Panc1 (cell line): ENCODE results near the gene DLGAP1. TPM values are rescaled to one million over a fixed set of nuclear protein-coding genes. Genes with fewer than 3 reads are reported as not detected.

ENCODE experiments used
- ATAC-seq: fragments of 200-7000 bp; cut with Tn5 transposase; 2 replicates; pipeline ENCODE4 v1.9.1; 2020; ENCODE audit warnings: mild to moderate bottlenecking, moderate library complexity
- BruUV-seq: library from RNA; stranded (reverse); fragments of 400-500 nt; replicated peaks from 2 replicates; lab custom pipeline; 2021; lab: Mats Ljungman, UMichigan
- CTCF ChIA-PET: fragments of 300-600 bp; sonication (Branson Sonifier 250); formaldehyde crosslinking; loops from one replicate; lab custom pipeline; 2022; ENCODE audit warnings: antibody characterized with exemption; lab: Charles Lee
- POLR2A ChIA-PET: fragments of 300-600 bp; sonication (Branson Sonifier 250); formaldehyde crosslinking; loops from one replicate; lab custom pipeline; 2022; ENCODE audit warnings: antibody characterized with exemption; lab: Charles Lee
- DNase-seq: peaks from one replicate; pipeline ENCODE4 v3.0.0-alpha.2; 2010; ENCODE audit warnings: low read depth, low spot score
- H3K27ac ChIP-seq: 2 replicates; pipeline ENCODE4 v1.5.1; 2011; ENCODE audit warnings: mild to moderate bottlenecking, low read length, inconsistent platforms
- H3K27me3 ChIP-seq: fragments of 200-500 bp; sonication (Bioruptor generic); 2 replicates; pipeline ENCODE4 v1.6.0; 2014; ENCODE audit warnings: low read length, inconsistent platforms; ENCODE audit not compliant: control insufficient read depth, insufficient read depth
- H3K36me3 ChIP-seq: fragments of 200-500 bp; sonication (Bioruptor generic); 2 replicates; pipeline ENCODE4 v1.5.1; 2014; ENCODE audit warnings: inconsistent platforms, mild to moderate bottlenecking, low read length, moderate library complexity; ENCODE audit not compliant: control insufficient read depth, insufficient read depth
- H3K4me1 ChIP-seq: 2 replicates; pipeline ENCODE4 v1.5.1; 2011; ENCODE audit warnings: inconsistent platforms, mild to moderate bottlenecking, low read length, moderate library complexity; ENCODE audit not compliant: control insufficient read depth, insufficient read depth
- H3K4me3 ChIP-seq, 2 experiments: 2 replicates each; pipeline ENCODE4 v1.5.1; 2011 to 2012; ENCODE audit warnings: low read depth in 2 of 2, low read length in 2 of 2, mild to moderate bottlenecking in 2 of 2, inconsistent platforms in 1 of 2, moderate library complexity in 1 of 2
- H3K9me3 ChIP-seq: fragments of 200-500 bp; sonication (Bioruptor generic); 2 replicates; pipeline ENCODE4 v1.5.1; 2014; ENCODE audit warnings: low read depth, mild to moderate bottlenecking, inconsistent platforms, low read length, moderate library complexity; ENCODE audit not compliant: control insufficient read depth, insufficient read depth
- CTCF ChIP-seq: fragments of 450-650 bp; IDR thresholded peaks from 2 replicates; pipeline ENCODE4 v1.5.1; 2017; ENCODE audit warnings: mild to moderate bottlenecking
- POLR2AphosphoS5 ChIP-seq: IDR thresholded peaks from 2 replicates; pipeline ENCODE4 v1.6.1; 2012; ENCODE audit warnings: mild to moderate bottlenecking, low read depth, low read length, moderate library complexity
- REST ChIP-seq, 2 experiments: IDR thresholded peaks; 2 replicates each; pipeline ENCODE4 v1.6.1; 2011 to 2012; ENCODE audit warnings: low read depth in 2 of 2, control low read depth in 1 of 2, low read length in 1 of 2, mild to moderate bottlenecking in 1 of 2, moderate library complexity in 1 of 2; ENCODE audit not compliant: insufficient read depth in 1 of 2
- SIN3A ChIP-seq: IDR thresholded peaks from 2 replicates; pipeline ENCODE4 v1.6.1; 2012; ENCODE audit warnings: low read depth, mild to moderate bottlenecking, low read length, moderate library complexity, borderline replicate concordance; ENCODE audit not compliant: insufficient read depth
- TCF7L2 ChIP-seq: IDR thresholded peaks from 2 replicates; pipeline ENCODE4 v1.6.1; 2011; ENCODE audit warnings: mild to moderate bottlenecking, low read depth, low read length, inconsistent platforms
- in situ Hi-C: cut with HindIII; loops from 2 replicates; pipeline ENCODE4 v1.10.0; 2016; ENCODE audit warnings: low sequenced_read_pairs, low pct_unique_long_range_greater_than_20kb
- intact Hi-C: fragments of 100-400 bp; cut with micrococcal nuclease; formaldehyde crosslinking; loops from one replicate; pipeline ENCODE4 v1.10.0; 2022; ENCODE audit not compliant: unreplicated experiment
- total RNA-seq: library from RNA; stranded (reverse); gene quantifications from one replicate; pipeline ENCODE4 v1.2.1, GENCODE V29; 2021; ENCODE audit not compliant: unreplicated experiment

Gene DLGAP1
- total RNA-seq, 1 experiment from 2014 or later, result 1.8 TPM

- no TSS peak for BruUV-seq
- peaks cover 60% of the 10 kb centered on the region for H3K4me1 ChIP-seq
- H3K36me3 ChIP-seq, result no peaks in the 10 kb centered on the region; the same call in 1 of the 2 replicates
- CTCF ChIA-PET, result interaction anchor here (1.0 kb wide), 1 partner anchor 301 kb away, joined by 3 read pairs; no protein-coding TSS in a partner anchor
- in situ Hi-C loops, result no loop called here
- ATAC-seq (no peak), DNase-seq (no peak)
- no peaks in the 10 kb centered on the region for H3K27me3 ChIP-seq
- POLR2A ChIA-PET, result interaction anchor here (0.5 to 0.6 kb wide), 2 partner anchors 104 to 134 kb away, joined by 3 to 4 read pairs; no protein-coding TSS in a partner anchor
- intact Hi-C loops, result no loop called here
- TF ChIP-seq CTCF, result no peak
- TF ChIP-seq TCF7L2, result no peak
- no peak; the same call in 1 of the 2 replicates for TF ChIP-seq POLR2AphosphoS5
- no peak for TF ChIP-seq REST (IDR thresholded peaks at IDR 0.05; ENCODE audit: insufficient read depth in 1 of 2, low read depth in 2 of 2, low read length in 1 of 2)
- TF ChIP-seq SIN3A, result no peak
- H3K9me3 ChIP-seq, result no peaks in the 10 kb centered on the region
- H3K27ac ChIP-seq, result peak overlapping the region; percentile 96
- peak overlapping the region in 1 of 2 experiments; percentile 24; a peak in 1 of 4 replicates for H3K4me3 ChIP-seq
Observed at GRCh38 chr18:3597409-3598357, 857.4 kb downstream of the DLGAP1 start.

- ATAC-seq, result peak; percentile 24; the same call in 1 of the 2 replicates
- H3K27ac ChIP-seq, result peak overlapping the region; percentile 96
- CTCF ChIA-PET, result interaction anchor here (0.7 to 1.0 kb wide), 3 partner anchors 300 to 315 kb away, joined by 3 to 5 read pairs (median 3); no protein-coding TSS in a partner anchor
- H3K9me3 ChIP-seq, result no peaks in the 10 kb centered on the region
- peaks cover 63% of the 10 kb centered on the region for H3K4me1 ChIP-seq
- intact Hi-C loops, result no loop called here
- no peak for DNase-seq
- H3K27me3 ChIP-seq, result no peaks in the 10 kb centered on the region
- H3K4me3 ChIP-seq, result peak overlapping the region; percentile 50 to 86
- TF ChIP-seq REST (IDR thresholded peaks at IDR 0.05; ENCODE audit: insufficient read depth in 1 of 2, low read depth in 2 of 2, low read length in 1 of 2) (no peak), CTCF (peak; percentile 58), TCF7L2 (peak; percentile 83), SIN3A (no peak), POLR2AphosphoS5 (peak; percentile 49; the same call in 1 of the 2 replicates)
- in situ Hi-C loops, result no loop called here
- no peaks in the 10 kb centered on the region; the same call in 1 of the 2 replicates for H3K36me3 ChIP-seq
- POLR2A ChIA-PET, result interaction anchor here (0.5 to 0.7 kb wide), 3 partner anchors 55 to 103 kb away, joined by 3 to 4 read pairs (median 3); no protein-coding TSS in a partner anchor
- no TSS peak for BruUV-seq
Observed at GRCh38 chr18:3596637-3597384, 858.3 kb downstream of the DLGAP1 start.
